Stromal cell of bone marrow (primary cell): ENCODE data around the gene SPARC.
"Not testable (repeated sequence)": the region's sequence is repeated elsewhere in the genome, so short reads cannot be mapped to it uniquely, and the experiment has no call there.

ENCODE experiments used
- DNase-seq: peaks from one replicate; pipeline ENCODE4 v3.0.0-alpha.2; 2012; ENCODE audit warnings: low read depth

The SPARC gene

DNA sequence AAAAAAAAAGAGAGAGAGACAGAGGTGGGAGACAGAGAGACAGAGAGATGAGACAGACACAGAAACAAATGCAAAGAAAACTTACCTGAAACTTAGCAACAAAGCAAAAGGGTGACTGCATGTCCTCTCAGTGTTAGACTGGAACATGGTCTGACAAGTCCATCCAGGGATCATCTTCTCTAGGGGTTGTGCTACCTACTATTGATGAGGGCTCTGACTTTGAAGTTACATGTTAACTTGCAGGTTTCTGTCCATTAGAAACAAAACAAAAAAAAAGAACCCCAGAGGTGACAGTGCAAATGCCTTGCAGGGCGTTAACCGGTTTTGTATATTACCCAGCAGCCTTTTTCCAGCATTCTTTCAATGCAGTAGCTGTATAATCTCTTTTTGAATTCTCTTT lies 13.6 kb upstream of the SPARC start:
- no peak for DNase-seq

DNA sequence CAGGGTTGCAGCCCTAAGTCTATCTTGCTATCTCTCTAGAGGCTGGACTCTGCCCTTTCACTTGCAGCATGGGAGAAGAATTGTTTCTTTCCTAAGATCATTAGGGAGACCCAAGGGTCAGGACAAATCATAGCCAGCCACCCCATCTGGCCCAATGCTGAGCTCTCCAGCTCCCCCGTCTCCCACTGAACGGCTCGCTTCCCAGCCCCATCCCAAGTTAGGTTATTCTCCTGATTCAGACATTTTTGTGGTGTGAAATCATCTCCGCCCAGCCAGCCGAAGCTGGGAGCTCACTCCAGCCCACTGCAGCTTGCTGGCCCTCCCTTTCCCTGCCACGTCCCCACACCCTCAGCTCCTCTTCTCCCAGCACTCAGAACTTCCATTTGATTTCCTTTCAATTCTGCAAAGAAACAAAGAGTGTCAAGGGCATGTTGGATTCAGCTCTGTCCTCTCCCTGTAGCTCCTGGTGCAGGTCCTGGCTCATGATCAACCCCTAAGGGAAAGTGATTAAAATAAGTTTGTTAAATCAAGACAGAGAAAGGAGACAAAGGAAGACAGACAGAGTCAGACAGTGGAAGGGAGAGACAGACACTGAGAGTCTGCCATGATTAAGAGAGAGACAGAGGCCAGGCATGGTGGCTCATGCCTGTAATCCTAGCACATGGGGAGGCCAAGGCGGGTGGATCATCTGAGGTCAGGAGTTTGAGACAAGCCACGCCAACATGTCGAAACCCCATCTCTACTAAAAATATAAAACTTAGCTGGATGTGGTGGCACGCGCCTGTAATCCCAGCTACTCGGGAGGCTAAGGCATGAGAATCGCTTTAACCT lies 12.6 kb upstream of the SPARC start:
- DNase-seq, result peak; percentile 97

DNA sequence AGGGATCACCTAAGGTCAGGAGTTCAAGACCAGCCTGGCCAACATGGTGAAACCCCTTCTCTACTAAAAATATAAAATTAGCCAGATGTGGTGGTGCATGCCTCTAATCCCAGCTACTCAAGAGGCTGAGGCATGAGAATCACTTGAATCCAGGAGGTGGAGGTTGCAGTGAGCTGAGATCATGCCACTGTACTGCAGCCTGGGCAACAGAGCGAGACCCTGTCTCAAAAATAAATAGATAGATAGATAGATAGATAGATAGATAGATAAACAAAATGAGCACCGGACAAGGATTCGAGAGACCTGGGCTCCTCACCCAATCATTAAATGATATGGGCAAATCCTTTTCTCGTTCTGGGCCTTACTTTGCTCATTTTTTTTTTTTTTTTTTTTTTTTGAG lies 11.4 kb upstream of the SPARC start:
- not testable (repeated sequence) for DNase-seq

DNA sequence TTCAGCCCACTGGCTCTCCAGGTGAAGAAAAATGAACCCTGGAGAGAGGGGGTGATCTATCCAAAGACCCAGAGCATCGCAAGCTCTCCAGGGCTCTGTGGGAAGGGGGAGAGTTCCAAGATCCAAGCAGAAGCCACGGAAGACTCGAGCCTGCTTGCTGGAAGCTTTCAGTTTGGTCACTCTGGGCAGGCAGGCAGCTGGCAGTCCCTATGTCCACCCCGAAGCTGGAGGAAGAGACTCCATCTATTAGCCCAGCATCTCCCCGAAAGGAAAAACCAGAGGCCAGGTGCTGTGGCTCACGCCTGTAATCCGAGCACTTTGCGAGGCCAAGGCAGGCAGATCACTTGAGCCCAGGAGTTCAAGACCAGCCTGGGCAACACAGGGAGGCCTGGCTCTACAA lies 10.7 kb upstream of the SPARC start:
- no peak for DNase-seq

DNA sequence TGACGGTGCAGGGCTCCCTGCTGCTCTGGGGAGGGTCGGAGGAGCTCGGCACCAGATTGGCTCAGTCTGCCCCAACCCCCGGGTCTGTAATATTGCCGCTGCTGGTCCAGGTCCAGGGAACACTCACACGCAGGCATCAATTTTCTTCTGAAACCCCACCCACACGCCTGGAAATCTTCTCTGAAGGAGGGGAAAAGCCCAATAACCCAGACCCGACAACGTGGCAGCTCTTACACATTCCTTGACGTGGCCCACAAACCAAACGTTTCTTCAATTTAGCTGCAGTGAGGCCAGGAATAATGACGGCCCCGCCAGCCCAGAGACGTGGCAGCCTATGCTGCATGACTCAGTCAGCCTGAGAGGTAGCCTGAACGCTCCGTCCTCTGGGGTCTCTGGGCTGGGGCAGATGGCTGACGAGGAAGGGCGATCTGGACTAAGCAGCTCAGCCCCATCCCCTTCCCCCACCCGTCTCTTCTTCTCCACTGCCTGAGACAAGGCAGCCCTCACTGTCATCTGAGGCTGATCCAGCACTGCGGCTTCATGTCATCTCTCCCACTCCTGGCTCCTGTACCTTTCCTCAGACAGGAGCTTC lies 9.9 kb upstream of the SPARC start:
- DNase-seq, result peak; percentile 98

- no peak for DNase-seq
Measured at GRCh38 chr5:151695464-151695863, 8.7 kb upstream of the SPARC start.

- peak; percentile 72 for DNase-seq
Measured at GRCh38 chr5:151694035-151694485, 7.3 kb upstream of the SPARC start.

- no peak for DNase-seq
Measured at GRCh38 chr5:151692312-151692711, 5.6 kb upstream of the SPARC start.

DNA sequence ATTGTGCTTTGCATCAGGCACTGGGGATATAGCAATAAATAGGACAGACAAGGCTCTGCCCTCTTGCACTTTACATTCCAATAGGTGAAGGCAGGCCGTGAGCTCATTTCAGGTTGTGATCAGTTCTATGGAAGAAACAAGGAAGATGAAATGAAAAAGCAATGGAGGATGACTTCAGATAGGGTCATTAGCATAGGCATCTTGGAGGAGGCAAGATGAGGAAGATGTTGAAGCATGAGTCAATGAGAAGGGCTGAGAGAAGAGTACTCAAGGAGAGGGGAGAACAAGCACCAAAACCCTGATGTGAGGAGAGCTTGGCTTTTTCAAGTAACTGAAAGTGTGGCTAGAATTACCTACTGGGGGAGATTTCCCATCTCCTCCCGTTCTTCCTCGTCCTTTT lies 5.0 kb upstream of the SPARC start:
- no peak for DNase-seq

GRCh38 chr5:151689591-151689990 lies 2.9 kb upstream of the SPARC start:
- not testable (repeated sequence) for DNase-seq

- no peak for DNase-seq
Measured at GRCh38 chr5:151688436-151688835, 1.7 kb upstream of the SPARC start.

DNA sequence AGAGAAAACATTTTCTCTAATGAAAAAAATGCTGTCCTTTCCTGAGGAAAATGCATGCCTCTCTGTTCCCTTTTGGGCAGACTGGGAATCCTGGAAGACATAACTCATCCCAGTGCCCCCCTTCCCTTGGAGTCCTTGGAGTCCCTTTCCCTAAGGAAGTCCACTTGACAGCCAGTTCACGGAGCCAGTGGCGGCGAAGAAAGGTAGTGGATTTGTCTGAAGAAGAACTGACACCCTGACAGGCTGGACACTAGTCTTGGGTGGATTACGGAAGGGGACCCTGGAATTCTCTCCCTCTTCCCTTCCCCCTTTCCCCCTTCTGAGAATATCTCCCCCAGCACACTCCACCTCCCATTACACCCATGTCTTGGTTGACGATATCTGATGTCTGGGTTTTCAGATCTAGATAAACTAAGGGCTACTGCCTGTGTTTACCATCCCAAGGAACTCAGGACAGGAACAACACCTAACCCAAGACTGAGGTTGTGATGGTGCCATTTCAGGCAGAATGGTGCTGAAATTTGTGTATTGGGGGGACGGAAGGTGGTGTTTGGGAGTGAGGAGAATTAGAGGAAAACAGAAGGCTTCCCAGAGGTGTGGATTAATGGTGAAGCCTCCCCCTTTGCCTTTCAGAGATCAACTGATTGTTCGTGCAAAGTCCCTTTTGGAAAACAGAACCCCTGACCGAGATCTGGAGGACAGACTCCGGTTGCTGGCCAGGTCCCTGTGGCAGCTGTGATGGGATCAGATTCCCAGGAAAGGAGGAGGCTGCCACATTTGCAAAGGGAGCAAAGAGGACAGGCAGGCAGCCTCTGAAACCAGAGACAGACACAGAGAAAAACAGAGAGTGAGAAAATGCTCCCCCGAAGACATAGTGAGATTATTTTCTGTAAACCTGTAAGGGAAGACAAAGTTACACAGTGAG lies 704 bp downstream of the SPARC start:
- no peak for DNase-seq

DNA sequence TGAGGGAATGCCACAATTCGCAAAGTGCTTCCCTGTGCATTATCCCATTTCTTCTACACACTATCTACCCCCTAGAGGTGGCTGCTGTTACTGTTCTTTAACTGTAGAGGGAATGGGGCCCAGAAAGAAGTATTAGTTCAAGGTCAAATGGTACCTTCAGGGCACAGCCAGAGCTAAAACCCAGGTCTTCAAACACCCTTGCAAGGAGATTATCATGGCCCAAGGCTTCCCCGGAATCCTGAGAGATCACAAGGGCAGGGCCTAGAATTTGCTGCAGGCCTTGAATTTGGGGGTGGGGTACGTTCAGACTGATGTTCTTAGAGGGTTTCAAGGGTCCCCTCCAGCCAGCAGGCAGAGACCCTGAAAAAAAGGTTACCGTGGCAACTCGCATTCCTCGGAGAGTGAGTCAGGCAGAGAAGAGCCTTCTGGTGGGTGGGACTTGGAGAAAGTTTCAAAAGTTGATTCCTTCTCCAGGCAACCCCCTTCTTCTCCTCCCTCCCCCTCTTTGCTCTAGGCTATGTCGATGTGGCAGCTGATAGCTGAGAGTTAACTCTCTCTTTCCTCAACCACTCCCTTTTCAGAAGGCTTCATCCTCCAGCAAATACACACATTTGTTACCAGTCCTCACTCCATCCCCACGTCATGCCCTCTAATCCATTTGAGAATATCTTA lies 1.9 kb downstream of the SPARC start:
- peak; percentile 94 for DNase-seq

- no peak for DNase-seq
Measured at GRCh38 chr5:151683986-151684588, 2.6 kb downstream of the SPARC start.

- DNase-seq, result no peak
Measured at GRCh38 chr5:151683444-151683843, 3.3 kb downstream of the SPARC start.

- DNase-seq, result no peak
Measured at GRCh38 chr5:151682751-151683331, 3.9 kb downstream of the SPARC start.

GRCh38 chr5:151682240-151682639 lies 4.5 kb downstream of the SPARC start:
- DNase-seq, result no peak

DNA sequence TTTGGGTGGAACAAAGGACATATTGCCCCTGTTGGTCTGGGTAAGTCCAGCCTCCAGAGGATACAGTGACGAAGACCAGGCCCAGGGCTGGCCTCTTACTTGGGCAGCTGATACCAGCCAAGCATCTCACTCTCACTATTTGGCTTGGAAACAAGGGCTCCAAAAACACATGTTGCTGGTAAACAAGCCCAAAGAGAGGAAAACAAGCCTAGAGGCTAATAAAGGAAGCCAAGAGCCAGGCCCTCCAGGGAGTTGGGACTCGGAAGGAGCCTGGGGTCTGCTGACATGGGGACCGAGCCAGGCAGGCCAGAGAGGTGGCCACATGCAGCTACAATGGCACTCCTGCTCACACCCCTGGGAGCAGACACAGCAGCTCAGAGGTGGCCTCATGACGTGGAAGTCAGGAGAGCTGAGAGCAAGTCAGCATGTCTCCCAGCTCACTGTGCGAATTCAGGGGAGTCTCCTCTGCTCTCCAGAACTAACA lies 5.7 kb downstream of the SPARC start:
- DNase-seq, result no peak

DNA sequence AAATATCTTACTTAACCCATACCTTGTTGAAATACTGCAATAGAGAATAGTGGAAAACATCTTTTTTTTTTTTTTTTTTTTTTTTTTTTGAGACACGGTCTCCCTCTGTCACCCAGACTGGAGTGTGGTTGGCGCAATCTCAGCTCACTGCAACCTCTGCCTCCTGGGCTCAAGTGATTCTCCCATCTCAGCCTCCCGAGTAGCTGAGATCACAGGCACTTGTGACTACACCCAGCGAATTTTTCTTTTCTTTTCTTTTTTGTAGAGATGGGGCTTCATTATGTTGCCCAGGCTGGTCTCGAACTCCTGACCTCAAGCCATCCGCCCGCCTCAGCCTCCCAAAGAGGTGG lies 6.6 kb downstream of the SPARC start:
- not testable (repeated sequence) for DNase-seq

DNA sequence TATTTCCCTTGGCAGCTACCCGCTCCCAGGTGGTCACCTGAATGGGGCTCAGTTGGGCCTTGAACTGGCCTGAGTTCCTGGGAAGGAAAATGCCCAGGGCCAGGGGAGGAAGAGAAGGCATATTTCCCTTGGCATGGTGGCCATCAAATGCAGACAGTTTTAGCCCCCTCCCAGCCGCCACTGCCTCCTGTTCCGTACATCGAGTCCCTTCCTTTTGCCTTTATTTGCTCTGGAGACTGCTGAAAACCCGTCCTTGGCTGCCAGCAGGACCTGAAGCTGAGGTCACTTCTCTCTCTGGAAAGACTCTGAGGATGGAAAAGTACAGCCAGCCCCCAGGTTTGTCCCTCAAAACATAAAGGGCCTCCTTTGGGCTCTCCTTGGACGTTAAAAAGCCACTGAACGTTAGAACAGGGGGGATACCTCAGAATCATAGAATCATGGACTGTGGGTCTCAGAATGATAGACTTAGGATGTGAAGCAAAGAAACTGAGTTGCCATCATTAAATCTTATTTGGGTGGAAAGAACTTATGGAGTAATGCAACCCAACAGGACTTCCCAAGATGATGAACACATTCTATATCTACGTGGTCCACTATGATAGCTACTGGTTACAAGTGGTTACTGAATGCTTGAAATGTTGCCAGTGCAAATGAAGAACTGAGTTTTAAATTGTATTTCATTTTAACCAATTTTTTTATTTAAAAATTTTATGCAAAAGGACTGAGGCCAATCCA lies 7.1 kb downstream of the SPARC start:
- no peak for DNase-seq
